K562 (cell line): ENCODE results near the gene MORF4L1.

Experiments
- CBX5 ChIP-seq: IDR thresholded peaks from 2 replicates; pipeline ENCODE4 v1.6.1; 2014; ENCODE audit warnings: low read depth, borderline replicate concordance
- ELF4 ChIP-seq: fragments of 450-650 bp; formaldehyde crosslinking; IDR thresholded peaks from 2 replicates; pipeline ENCODE4 v1.4.0; 2022; ENCODE audit warnings: missing genetic modification characterization
- GATAD2B ChIP-seq: fragments of 450-650 bp; IDR thresholded peaks from 2 replicates; pipeline ENCODE4 v1.6.1; 2017; ENCODE audit warnings: mild to moderate bottlenecking, borderline replicate concordance
- IFI16 ChIP-seq: fragments of 250-450 bp; sonication (Bioruptor Pico); IDR thresholded peaks from 2 replicates; pipeline ENCODE4 v2.1.2; 2022; ENCODE audit warnings: mild to moderate bottlenecking, inconsistent platforms
- MYC ChIP-seq, 2 experiments: fragments of 250-450 bp in 1 of 2; sonication (Bioruptor Pico) in 1 of 2; IDR thresholded peaks; 2 replicates each; pipeline versions ENCODE4 v1.5.1 to v1.6.1; 2012 to 2021; ENCODE audit warnings: low read depth in 2 of 2, borderline replicate concordance in 1 of 2, improper control_type of control experiment in 1 of 2, low read length in 1 of 2, mild to moderate bottlenecking in 1 of 2, moderate library complexity in 1 of 2
- NCOA4 ChIP-seq: fragments of 450-650 bp; IDR thresholded peaks from 2 replicates; pipeline ENCODE4 v1.6.1; 2018; ENCODE audit warnings: mild to moderate bottlenecking; ENCODE audit not compliant: partially characterized antibody
- XRCC3 ChIP-seq: fragments of 450-650 bp; IDR thresholded peaks from 2 replicates; pipeline ENCODE4 v1.6.1; 2017; ENCODE audit warnings: mild to moderate bottlenecking, moderate library complexity
- XRCC4 ChIP-seq: IDR thresholded peaks from one replicate; pipeline ENCODE4 v1.6.1; 2011; ENCODE audit not compliant: insufficient read depth, insufficient read length; ENCODE audit errors: extremely low read depth
- TF ChIP-seq, protein P1 (sequence below): fragments of 450-650 bp; formaldehyde crosslinking; IDR thresholded peaks from 2 replicates; pipeline ENCODE4 v1.4.0; 2022; ENCODE audit warnings: missing genetic modification characterization
- TF ChIP-seq, protein P2 (sequence below), 3 experiments: IDR thresholded peaks in 2 of 3; conservative IDR thresholded peaks in 1 of 3; 2 replicates each; pipeline ENCODE4 v1.5.1; 2011 to 2012; ENCODE audit warnings: low read length in 3 of 3, mild to moderate bottlenecking in 3 of 3, control low read depth in 2 of 3, improper control_type of control experiment in 1 of 3, inconsistent platforms in 1 of 3, low read depth in 1 of 3, mixed read lengths in 1 of 3, moderate library complexity in 1 of 3; ENCODE audit not compliant: insufficient read depth in 2 of 3
- TF ChIP-seq, protein P3 (sequence below): fragments of 150-350 bp; IDR thresholded peaks from 2 replicates; pipeline ENCODE4 v1.6.1; 2014; ENCODE audit warnings: low read depth, mild to moderate bottlenecking, low read length, borderline replicate concordance

DNA sequence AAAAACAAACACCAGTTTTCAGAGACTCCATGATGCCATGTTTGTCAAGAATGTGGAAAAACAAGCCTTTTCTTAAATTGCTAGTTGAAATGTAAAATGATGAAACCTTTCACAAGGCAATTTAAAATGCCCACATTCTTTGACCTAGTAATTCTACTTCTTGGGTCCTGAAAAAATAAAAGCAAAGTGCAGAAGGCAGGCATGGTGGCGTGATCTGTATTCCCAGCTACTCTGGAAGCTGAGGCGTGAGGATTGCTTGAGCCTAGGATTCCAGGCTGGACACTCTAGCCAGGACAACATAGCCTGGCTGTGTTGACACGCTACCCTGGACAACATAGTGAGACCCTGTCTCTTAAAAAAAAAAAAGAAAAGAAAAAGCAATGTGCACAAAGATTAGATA lies 4.3 kb upstream of the MORF4L1 start:
- TF ChIP-seq MYC (IDR thresholded peaks at IDR 0.05; ENCODE audit: low read depth, low read length), result no peak
- TF ChIP-seq MYC (CRISPR knock-in tag; IDR thresholded peaks at IDR 0.05; ENCODE audit: borderline replicate concordance, low read depth), result no peak
- no peak for TF ChIP-seq ELF4
- TF ChIP-seq, protein P1, sequence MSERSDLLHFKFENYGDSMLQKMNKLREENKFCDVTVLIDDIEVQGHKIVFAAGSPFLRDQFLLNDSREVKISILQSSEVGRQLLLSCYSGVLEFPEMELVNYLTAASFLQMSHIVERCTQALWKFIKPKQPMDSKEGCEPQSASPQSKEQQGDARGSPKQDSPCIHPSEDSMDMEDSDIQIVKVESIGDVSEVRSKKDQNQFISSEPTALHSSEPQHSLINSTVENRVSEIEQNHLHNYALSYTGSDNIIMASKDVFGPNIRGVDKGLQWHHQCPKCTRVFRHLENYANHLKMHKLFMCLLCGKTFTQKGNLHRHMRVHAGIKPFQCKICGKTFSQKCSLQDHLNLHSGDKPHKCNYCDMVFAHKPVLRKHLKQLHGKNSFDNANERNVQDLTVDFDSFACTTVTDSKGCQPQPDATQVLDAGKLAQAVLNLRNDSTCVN (CRISPR knock-in tag), result no peak
- TF ChIP-seq, protein P2, sequence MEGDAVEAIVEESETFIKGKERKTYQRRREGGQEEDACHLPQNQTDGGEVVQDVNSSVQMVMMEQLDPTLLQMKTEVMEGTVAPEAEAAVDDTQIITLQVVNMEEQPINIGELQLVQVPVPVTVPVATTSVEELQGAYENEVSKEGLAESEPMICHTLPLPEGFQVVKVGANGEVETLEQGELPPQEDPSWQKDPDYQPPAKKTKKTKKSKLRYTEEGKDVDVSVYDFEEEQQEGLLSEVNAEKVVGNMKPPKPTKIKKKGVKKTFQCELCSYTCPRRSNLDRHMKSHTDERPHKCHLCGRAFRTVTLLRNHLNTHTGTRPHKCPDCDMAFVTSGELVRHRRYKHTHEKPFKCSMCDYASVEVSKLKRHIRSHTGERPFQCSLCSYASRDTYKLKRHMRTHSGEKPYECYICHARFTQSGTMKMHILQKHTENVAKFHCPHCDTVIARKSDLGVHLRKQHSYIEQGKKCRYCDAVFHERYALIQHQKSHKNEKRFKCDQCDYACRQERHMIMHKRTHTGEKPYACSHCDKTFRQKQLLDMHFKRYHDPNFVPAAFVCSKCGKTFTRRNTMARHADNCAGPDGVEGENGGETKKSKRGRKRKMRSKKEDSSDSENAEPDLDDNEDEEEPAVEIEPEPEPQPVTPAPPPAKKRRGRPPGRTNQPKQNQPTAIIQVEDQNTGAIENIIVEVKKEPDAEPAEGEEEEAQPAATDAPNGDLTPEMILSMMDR (IDR thresholded peaks at IDR 0.05 in 2 of 3, conservative IDR thresholded peaks at IDR 0.05 in 1 of 3; ENCODE audit: insufficient read depth in 2 of 3, low read depth in 1 of 3, low read length in 3 of 3), result no peak
- no peak for TF ChIP-seq XRCC4
- no peak for TF ChIP-seq GATAD2B
- TF ChIP-seq CBX5, result no peak
- TF ChIP-seq IFI16, result no peak
- no peak for TF ChIP-seq XRCC3
- TF ChIP-seq, protein P3, sequence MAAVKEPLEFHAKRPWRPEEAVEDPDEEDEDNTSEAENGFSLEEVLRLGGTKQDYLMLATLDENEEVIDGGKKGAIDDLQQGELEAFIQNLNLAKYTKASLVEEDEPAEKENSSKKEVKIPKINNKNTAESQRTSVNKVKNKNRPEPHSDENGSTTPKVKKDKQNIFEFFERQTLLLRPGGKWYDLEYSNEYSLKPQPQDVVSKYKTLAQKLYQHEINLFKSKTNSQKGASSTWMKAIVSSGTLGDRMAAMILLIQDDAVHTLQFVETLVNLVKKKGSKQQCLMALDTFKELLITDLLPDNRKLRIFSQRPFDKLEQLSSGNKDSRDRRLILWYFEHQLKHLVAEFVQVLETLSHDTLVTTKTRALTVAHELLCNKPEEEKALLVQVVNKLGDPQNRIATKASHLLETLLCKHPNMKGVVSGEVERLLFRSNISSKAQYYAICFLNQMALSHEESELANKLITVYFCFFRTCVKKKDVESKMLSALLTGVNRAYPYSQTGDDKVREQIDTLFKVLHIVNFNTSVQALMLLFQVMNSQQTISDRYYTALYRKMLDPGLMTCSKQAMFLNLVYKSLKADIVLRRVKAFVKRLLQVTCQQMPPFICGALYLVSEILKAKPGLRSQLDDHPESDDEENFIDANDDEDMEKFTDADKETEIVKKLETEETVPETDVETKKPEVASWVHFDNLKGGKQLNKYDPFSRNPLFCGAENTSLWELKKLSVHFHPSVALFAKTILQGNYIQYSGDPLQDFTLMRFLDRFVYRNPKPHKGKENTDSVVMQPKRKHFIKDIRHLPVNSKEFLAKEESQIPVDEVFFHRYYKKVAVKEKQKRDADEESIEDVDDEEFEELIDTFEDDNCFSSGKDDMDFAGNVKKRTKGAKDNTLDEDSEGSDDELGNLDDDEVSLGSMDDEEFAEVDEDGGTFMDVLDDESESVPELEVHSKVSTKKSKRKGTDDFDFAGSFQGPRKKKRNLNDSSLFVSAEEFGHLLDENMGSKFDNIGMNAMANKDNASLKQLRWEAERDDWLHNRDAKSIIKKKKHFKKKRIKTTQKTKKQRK, result no peak
- no peak for TF ChIP-seq NCOA4
